ENCODE results near the gene CNTLN. TPM values are rescaled to one million over a fixed set of nuclear protein-coding genes. Genes with fewer than 3 reads are reported as not detected.
"Not testable (repeated sequence)": the region's sequence is repeated elsewhere in the genome, so short reads cannot be mapped to it uniquely, and the experiment has no call there.

CNTLN gene
- total RNA-seq, 1 donor from 2014 or later = 11.3 TPM

DNA sequence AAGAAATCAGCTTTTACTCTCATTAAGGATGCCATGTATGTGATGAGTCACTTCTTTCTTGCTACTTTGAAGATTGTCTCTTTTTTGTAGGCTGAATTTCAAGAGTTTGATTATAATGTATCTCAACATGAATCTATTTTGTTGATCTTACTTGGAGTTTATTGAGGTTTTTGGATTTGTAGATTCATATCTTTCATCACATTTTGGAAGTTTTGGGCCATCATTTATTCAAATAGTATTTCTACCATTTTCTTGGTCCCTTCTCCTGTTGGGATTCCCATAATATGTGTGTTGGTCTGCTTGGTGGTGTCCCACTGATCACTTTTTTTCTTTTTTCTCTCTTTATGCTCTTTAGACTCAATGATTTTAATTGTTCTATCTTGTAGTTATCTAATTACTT is 116.3 kb downstream of the CNTLN start:
- no peak overlapping the region for H3K4me3 Mint-ChIP-seq (ENCODE audit: unreplicated experiment)
- TF ChIP-seq, protein P1, sequence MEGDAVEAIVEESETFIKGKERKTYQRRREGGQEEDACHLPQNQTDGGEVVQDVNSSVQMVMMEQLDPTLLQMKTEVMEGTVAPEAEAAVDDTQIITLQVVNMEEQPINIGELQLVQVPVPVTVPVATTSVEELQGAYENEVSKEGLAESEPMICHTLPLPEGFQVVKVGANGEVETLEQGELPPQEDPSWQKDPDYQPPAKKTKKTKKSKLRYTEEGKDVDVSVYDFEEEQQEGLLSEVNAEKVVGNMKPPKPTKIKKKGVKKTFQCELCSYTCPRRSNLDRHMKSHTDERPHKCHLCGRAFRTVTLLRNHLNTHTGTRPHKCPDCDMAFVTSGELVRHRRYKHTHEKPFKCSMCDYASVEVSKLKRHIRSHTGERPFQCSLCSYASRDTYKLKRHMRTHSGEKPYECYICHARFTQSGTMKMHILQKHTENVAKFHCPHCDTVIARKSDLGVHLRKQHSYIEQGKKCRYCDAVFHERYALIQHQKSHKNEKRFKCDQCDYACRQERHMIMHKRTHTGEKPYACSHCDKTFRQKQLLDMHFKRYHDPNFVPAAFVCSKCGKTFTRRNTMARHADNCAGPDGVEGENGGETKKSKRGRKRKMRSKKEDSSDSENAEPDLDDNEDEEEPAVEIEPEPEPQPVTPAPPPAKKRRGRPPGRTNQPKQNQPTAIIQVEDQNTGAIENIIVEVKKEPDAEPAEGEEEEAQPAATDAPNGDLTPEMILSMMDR (IDR thresholded peaks at IDR 0.05; ENCODE audit: partially characterized antibody, unreplicated experiment) = no peak
- H3K9me3 Mint-ChIP-seq (ENCODE audit: unreplicated experiment) = peaks cover 3% of the 10 kb centered on the region
- DNase-seq = no peak
- H3K4me1 Mint-ChIP-seq (ENCODE audit: low read depth, unreplicated experiment) = no peaks in the 10 kb centered on the region
- H3K27ac Mint-ChIP-seq (ENCODE audit: unreplicated experiment) = no peak overlapping the region
- peaks cover 8% of the 10 kb centered on the region for H3K36me3 Mint-ChIP-seq (ENCODE audit: unreplicated experiment)
- peaks cover 2% of the 10 kb centered on the region for H3K27me3 Mint-ChIP-seq (ENCODE audit: unreplicated experiment)

DNA sequence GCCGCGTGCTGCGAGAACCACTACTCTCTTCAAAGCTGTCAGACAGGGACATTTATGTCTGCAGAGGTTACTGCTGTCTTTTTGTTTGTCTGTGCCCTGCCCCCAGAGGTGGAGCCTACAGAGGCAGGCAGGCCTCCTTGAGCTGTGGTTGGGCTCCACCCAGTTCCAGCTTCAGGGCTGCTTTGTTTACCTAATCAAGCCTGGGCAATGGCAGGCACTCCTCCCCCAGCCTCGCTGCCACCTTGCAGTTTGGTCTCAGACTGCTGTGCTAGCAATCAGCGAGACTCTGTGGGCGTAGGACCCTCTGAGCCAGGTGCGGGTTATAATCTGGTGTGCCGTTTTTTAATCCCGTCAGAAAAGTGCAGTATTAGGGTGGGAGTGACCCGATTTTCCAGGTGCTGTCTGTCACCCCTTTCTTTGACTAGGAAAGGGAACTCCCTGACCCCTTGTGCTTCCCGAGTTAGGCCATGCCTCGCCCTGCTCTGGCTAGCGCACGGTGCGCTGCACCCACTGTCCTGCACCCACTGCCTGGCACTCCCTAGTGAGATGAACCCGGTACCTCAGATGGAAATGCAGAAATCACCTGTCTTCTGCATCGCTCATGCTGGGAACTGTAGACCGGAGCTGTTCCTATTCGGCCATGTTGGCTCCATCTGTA is 133.8 kb downstream of the CNTLN start:
- not testable (repeated sequence) for DNase-seq; H3K4me3 Mint-ChIP-seq (ENCODE audit: unreplicated experiment)

DNA sequence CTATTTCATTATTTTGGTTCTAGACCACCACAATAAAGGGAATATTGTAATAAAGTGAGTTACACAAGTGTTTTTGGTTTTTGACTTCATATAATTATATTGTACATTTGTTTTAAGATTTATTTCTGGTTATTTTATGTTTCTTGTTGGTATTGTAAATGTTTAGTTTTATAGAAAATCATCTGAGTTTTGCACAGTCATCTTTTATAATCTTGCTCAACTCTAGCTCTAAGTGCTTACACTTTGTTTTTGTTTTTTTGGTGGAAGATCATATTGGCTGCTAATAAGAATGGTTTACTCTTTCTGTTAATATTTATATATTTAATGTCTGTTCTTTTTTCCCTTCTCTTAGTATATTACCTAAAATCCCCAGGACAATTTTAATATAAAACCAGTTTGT is 135.0 kb downstream of the CNTLN start:
- Mint-ChIP-seq H3K27ac (ENCODE audit: unreplicated experiment) (no peak overlapping the region), H3K27me3 (ENCODE audit: unreplicated experiment) (peaks cover 2% of the 10 kb centered on the region), H3K9me3 (ENCODE audit: unreplicated experiment) (peaks cover 1% of the 10 kb centered on the region), H3K4me3 (ENCODE audit: unreplicated experiment) (no peak overlapping the region), H3K36me3 (ENCODE audit: unreplicated experiment) (peaks cover 6% of the 10 kb centered on the region), H3K4me1 (ENCODE audit: low read depth, unreplicated experiment) (peaks cover 6% of the 10 kb centered on the region)
- no peak for DNase-seq
- TF ChIP-seq, protein P1 (IDR thresholded peaks at IDR 0.05; ENCODE audit: partially characterized antibody, unreplicated experiment) = no peak

More for the DNA sequence above, 133.8 kb downstream of the CNTLN start:
- not testable (repeated sequence) for H3K9me3 Mint-ChIP-seq (ENCODE audit: unreplicated experiment); H3K4me1 Mint-ChIP-seq (ENCODE audit: low read depth, unreplicated experiment); H3K27me3 Mint-ChIP-seq (ENCODE audit: unreplicated experiment); H3K27ac Mint-ChIP-seq (ENCODE audit: unreplicated experiment); H3K36me3 Mint-ChIP-seq (ENCODE audit: unreplicated experiment)

DNA sequence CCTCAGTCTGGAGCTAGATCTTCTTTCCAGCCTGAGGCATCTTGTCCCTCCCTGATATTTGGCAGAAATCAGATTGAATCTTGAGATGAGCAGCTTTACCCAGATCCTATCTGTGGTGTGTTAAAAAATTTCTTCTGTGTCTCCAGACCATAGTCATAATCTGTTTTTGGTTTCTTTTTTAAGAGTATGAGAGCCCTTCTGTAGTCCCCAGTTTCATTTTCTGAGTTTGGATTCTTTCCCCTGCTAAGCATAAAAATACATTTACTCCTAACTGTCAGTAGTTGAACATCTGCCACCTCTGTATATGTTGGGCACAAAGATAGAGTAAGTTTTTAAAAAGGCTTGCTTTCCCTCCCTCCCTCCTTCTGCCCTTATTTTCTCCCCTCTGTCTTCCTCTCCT is 137.7 kb downstream of the CNTLN start:
- H3K9me3 Mint-ChIP-seq (ENCODE audit: unreplicated experiment) = peaks cover 1% of the 10 kb centered on the region
- DNase-seq = no peak
- H3K27ac Mint-ChIP-seq (ENCODE audit: unreplicated experiment) = no peak overlapping the region
- H3K4me1 Mint-ChIP-seq (ENCODE audit: low read depth, unreplicated experiment) = peaks cover 6% of the 10 kb centered on the region
- peaks cover 6% of the 10 kb centered on the region for H3K36me3 Mint-ChIP-seq (ENCODE audit: unreplicated experiment)
- peaks cover 2% of the 10 kb centered on the region for H3K27me3 Mint-ChIP-seq (ENCODE audit: unreplicated experiment)
- TF ChIP-seq, protein P1 (IDR thresholded peaks at IDR 0.05; ENCODE audit: partially characterized antibody, unreplicated experiment) = no peak
- no peak overlapping the region for H3K4me3 Mint-ChIP-seq (ENCODE audit: unreplicated experiment)

DNA sequence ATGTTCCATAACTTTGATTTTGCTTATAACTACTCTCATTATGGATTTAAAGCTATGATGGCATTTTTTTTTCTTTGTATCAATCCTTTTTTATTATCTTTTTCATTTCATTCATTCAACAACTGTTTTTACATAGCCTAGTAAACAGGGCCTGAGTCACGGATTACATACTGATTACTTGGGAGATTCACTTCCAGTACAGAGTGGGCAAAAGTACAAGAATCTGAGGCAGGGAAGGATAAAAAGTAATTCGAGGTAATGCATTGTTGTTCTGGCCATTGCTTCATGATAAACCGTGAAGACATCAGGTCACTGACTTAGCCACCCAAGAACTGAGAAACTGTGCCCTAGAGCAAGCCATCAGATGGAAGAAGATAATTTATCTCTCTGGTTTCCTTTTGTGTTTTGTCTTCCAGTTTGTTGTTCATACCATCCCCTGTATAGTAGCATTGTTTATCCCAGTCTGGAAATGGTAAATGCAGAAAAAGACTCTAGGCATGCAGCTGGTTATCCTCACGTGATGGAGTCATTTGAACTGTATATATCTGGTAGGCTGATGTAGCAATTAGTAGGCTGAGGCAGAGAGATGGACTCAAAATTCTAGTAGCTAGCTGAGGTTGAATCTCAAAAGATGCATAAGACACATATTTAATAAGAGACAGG is 145.6 kb downstream of the CNTLN start:
- Mint-ChIP-seq H3K36me3 (ENCODE audit: unreplicated experiment) (no peaks in the 10 kb centered on the region), H3K4me3 (ENCODE audit: unreplicated experiment) (no peak overlapping the region), H3K9me3 (ENCODE audit: unreplicated experiment) (no peaks in the 10 kb centered on the region)

DNA sequence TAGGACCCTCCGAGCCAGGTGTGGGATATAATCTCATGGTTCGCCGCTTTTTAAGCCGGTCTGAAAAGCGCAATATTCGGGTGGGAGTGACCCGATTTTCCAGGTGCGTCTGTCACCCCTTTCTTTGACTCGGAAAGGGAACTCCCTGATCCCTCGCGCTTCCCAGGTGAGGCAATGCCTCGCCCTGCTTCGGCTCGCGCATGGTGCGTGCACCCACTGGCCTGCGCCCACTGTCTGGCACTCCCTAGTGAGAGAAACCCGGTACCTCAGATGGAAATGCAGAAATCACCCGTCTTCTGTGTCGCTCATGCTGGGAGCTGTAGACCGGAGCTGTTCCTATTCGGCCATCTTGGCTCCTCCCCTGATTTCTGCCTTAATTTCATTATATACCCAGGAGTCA is 155.8 kb downstream of the CNTLN start:
- not testable (repeated sequence) for H3K27ac Mint-ChIP-seq (ENCODE audit: unreplicated experiment); H3K4me3 Mint-ChIP-seq (ENCODE audit: unreplicated experiment); H3K4me1 Mint-ChIP-seq (ENCODE audit: low read depth, unreplicated experiment); H3K27me3 Mint-ChIP-seq (ENCODE audit: unreplicated experiment); H3K9me3 Mint-ChIP-seq (ENCODE audit: unreplicated experiment); DNase-seq
- peaks cover 13% of the 10 kb centered on the region for H3K36me3 Mint-ChIP-seq (ENCODE audit: unreplicated experiment)

More for the DNA sequence above, 145.6 kb downstream of the CNTLN start:
- H3K4me1 Mint-ChIP-seq (ENCODE audit: low read depth, unreplicated experiment) = peaks cover 2% of the 10 kb centered on the region
- TF ChIP-seq, protein P1 (IDR thresholded peaks at IDR 0.05; ENCODE audit: partially characterized antibody, unreplicated experiment) = no peak
- peaks cover 3% of the 10 kb centered on the region for H3K27me3 Mint-ChIP-seq (ENCODE audit: unreplicated experiment)
- no peak for DNase-seq
- H3K27ac Mint-ChIP-seq (ENCODE audit: unreplicated experiment) = no peak overlapping the region

Measured in glutamatergic neuron (in vitro differentiated cells).